GM12878 (cell line): ENCODE data around the gene GMCL2. TPM values are rescaled to one million over a fixed set of nuclear protein-coding genes. Genes with fewer than 3 reads are reported as not detected.
A peak's percentile ranks its signal among the peaks of the same experiment; 100 is the strongest.

Experiments
- ASH2L ChIP-seq: fragments of 300-600, 200-600 bp; sonication (generic); IDR thresholded peaks from 2 replicates; pipeline ENCODE4 v1.6.1; 2017; ENCODE audit warnings: low read depth, mild to moderate bottlenecking, borderline replicate concordance
- CHD1 ChIP-seq: IDR thresholded peaks from 2 replicates; pipeline ENCODE4 v1.6.1; 2012; ENCODE audit warnings: low read depth, low read length, improper control_type of control experiment
- CHD4 ChIP-seq: fragments of 200-600 bp; sonication (generic); IDR thresholded peaks from 2 replicates; pipeline ENCODE4 v1.6.1; 2016; ENCODE audit warnings: mild to moderate bottlenecking
- EP300 ChIP-seq, 2 experiments: fragments of 150-350 bp in 1 of 2; IDR thresholded peaks; 2 replicates each; pipeline ENCODE4 v1.6.1; 2011 to 2012; ENCODE audit warnings: low read depth in 2 of 2, low read length in 2 of 2, borderline replicate concordance in 1 of 2, improper control_type of control experiment in 1 of 2, inconsistent platforms in 1 of 2; ENCODE audit not compliant: control insufficient read depth in 1 of 2
- FOS ChIP-seq: IDR thresholded peaks from 3 replicates; pipeline ENCODE4 v1.6.1; 2011; ENCODE audit warnings: borderline replicate concordance; ENCODE audit not compliant: insufficient read length; ENCODE audit errors: extremely low read depth
- GABPA ChIP-seq: IDR thresholded peaks from 2 replicates; pipeline ENCODE4 v1.6.1; 2014; ENCODE audit warnings: antibody characterized with exemption, low read depth, mild to moderate bottlenecking, inconsistent platforms
- IKZF2 ChIP-seq, 2 experiments: fragments of 450-650 bp; IDR thresholded peaks; 2 replicates each; pipeline ENCODE4 v1.6.1; 2017; ENCODE audit warnings: mild to moderate bottlenecking in 2 of 2, moderate library complexity in 2 of 2
- NFIC ChIP-seq: IDR thresholded peaks from 2 replicates; pipeline ENCODE4 v1.6.1; 2012; ENCODE audit warnings: low read depth, mild to moderate bottlenecking, inconsistent platforms, low read length, moderate library complexity
- NR2F1 ChIP-seq: fragments of 450-650 bp; conservative IDR thresholded peaks from 2 replicates; pipeline ENCODE4 v1.6.1; 2017; ENCODE audit warnings: mild to moderate bottlenecking
- RB1 ChIP-seq: fragments of 450-650 bp; formaldehyde crosslinking; IDR thresholded peaks from 2 replicates; pipeline ENCODE4 v1.6.1; 2017; ENCODE audit warnings: mild to moderate bottlenecking, borderline replicate concordance
- RUNX3 ChIP-seq: IDR thresholded peaks from 2 replicates; pipeline ENCODE4 v1.6.1; 2012; ENCODE audit warnings: low read length, inconsistent platforms
- SMC3 ChIP-seq: IDR thresholded peaks from 2 replicates; pipeline ENCODE4 v1.6.1; 2011; ENCODE audit warnings: low read length, improper control_type of control experiment, borderline replicate concordance
- ZBED1 ChIP-seq: IDR thresholded peaks from 2 replicates; pipeline ENCODE4 v1.6.1; 2016; ENCODE audit warnings: borderline replicate concordance
- ZNF24 ChIP-seq: fragments of 450-650 bp; IDR thresholded peaks from 2 replicates; pipeline ENCODE4 v1.6.1; 2017; ENCODE audit warnings: antibody characterized with exemption, mild to moderate bottlenecking
- ZNF687 ChIP-seq: fragments of 450-650 bp; IDR thresholded peaks from 2 replicates; pipeline ENCODE4 v1.6.1; 2017; ENCODE audit warnings: mild to moderate bottlenecking, moderate library complexity
- ZZZ3 ChIP-seq: IDR thresholded peaks from 2 replicates; pipeline ENCODE4 v1.6.1; 2011; ENCODE audit warnings: low read depth; ENCODE audit not compliant: control insufficient read depth, insufficient read length
- polyA plus RNA-seq, 11 experiments: library from polyadenylated mRNA; depleted of rRNA in 4 of 11; unstranded in 6 of 11; stranded (reverse) in 5 of 11; fragments of >200 nt; fragmentation: Nextera tagmentation in 4 of 11; fragmentation: Illumina TruSeq in 1 of 11; extraction: Ambion mirVana in 4 of 11; extraction: Trizol in 1 of 11; gene quantifications; 1 replicate in 1 of 11; 2 replicates in 10 of 11; pipeline versions ENCODE4 v1.2.1 to v1.2.3, GENCODE V29; 2011 to 2016; ENCODE audit warnings: inconsistent platforms in 2 of 11, missing spikeins in 2 of 11, low read depth in 1 of 11
- total RNA-seq, 4 experiments: library from RNA; depleted of rRNA in 3 of 4; stranded (reverse); fragments of >200 nt in 3 of 4; fragmentation: Illumina TruSeq in 1 of 4; extraction: Trizol in 1 of 4; gene quantifications; 2 replicates each; pipeline versions ENCODE4 v1.2.1 to v1.2.3, GENCODE V29; 2013 to 2021
- TF ChIP-seq, protein P1 (sequence below): IDR thresholded peaks from 2 replicates; pipeline ENCODE4 v1.6.1; 2011; ENCODE audit warnings: borderline replicate concordance, low read depth, mild to moderate bottlenecking, moderate library complexity, mixed read lengths, low read length; ENCODE audit not compliant: insufficient read depth; ENCODE audit errors: extremely low read length
- TF ChIP-seq, protein P2 (sequence below): fragments of 450-650 bp; formaldehyde crosslinking; IDR thresholded peaks from 2 replicates; pipeline ENCODE4 v1.4.0; 2022; ENCODE audit warnings: mild to moderate bottlenecking, moderate library complexity
- TF ChIP-seq, protein P3 (sequence below): fragments of 450-650 bp; IDR thresholded peaks from 2 replicates; pipeline ENCODE4 v1.6.1; 2017; ENCODE audit warnings: antibody characterized with exemption, mild to moderate bottlenecking, moderate library complexity

Gene GMCL2
- total and polyA plus RNA-seq, 10 of the 15 experiments (the other 5 are each of a cell fraction or from before 2014, with no cell fraction given): 0.07 TPM; not detected in 9

DNA sequence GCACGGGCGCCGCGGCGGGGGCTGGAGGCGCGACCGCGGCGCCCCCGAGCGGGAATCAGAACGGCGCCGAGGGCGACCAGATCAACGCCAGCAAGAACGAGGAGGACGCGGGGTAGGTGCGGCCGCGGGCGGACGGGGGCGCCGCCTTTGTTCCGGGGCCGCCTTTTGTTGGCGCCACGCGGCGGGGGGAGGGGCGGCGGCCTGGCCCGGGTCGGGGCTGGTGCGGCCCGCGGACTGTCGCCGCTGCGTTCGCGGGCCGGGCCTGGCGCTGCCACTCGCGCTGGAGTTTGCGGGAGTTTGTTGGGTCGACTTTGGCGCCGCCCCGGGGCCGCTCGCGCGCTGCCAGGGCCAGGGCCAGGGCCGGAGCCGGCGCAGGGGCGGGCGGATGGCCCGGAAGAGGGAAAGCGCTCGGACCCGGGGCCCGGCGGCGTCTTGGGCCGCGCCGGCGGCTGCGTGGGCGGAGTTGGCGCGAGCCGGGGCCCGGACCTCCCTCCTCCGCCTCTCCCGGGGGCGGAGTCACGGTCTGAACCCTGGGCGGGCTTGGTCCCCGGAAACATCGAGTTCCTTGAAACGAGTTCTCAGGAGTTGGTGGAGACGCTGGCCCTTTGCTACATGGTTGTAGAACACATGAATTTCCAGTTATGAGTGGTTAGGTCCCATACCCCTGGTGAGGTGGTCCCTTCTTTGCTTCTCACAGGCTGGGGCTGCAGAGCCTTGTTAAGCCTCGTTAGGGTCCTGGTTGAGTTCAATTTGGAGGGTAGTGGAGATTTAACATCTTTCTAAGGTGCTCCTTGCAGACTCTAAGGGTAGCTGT, 18.0 kb upstream of the GMCL2 start (continued):
- TF ChIP-seq ZNF687 (peak; percentile 24; the same call in 1 of the 2 replicates), CHD1 (no peak), ZBED1 (no peak), SMC3 (no peak), ZZZ3 (no peak), EP300 (IDR thresholded peaks at IDR 0.05; ENCODE audit: borderline replicate concordance in 1 of 2, control insufficient read depth in 1 of 2, low read depth in 2 of 2, low read length in 2 of 2) (no peak), IKZF2 (IDR thresholded peaks at IDR 0.05) (no peak), FOS (no peak), RB1 (peak; percentile 18; the same call in 1 of the 2 replicates), ZNF24 (no peak), NFIC (no peak), GABPA (no peak), NR2F1 (peak; percentile 42; the same call in 1 of the 2 replicates), CHD4 (no peak), ASH2L (no peak), RUNX3 (no peak)
- TF ChIP-seq, protein P1, sequence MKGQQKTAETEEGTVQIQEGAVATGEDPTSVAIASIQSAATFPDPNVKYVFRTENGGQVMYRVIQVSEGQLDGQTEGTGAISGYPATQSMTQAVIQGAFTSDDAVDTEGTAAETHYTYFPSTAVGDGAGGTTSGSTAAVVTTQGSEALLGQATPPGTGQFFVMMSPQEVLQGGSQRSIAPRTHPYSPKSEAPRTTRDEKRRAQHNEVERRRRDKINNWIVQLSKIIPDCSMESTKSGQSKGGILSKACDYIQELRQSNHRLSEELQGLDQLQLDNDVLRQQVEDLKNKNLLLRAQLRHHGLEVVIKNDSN: no peak
- TF ChIP-seq, protein P2, sequence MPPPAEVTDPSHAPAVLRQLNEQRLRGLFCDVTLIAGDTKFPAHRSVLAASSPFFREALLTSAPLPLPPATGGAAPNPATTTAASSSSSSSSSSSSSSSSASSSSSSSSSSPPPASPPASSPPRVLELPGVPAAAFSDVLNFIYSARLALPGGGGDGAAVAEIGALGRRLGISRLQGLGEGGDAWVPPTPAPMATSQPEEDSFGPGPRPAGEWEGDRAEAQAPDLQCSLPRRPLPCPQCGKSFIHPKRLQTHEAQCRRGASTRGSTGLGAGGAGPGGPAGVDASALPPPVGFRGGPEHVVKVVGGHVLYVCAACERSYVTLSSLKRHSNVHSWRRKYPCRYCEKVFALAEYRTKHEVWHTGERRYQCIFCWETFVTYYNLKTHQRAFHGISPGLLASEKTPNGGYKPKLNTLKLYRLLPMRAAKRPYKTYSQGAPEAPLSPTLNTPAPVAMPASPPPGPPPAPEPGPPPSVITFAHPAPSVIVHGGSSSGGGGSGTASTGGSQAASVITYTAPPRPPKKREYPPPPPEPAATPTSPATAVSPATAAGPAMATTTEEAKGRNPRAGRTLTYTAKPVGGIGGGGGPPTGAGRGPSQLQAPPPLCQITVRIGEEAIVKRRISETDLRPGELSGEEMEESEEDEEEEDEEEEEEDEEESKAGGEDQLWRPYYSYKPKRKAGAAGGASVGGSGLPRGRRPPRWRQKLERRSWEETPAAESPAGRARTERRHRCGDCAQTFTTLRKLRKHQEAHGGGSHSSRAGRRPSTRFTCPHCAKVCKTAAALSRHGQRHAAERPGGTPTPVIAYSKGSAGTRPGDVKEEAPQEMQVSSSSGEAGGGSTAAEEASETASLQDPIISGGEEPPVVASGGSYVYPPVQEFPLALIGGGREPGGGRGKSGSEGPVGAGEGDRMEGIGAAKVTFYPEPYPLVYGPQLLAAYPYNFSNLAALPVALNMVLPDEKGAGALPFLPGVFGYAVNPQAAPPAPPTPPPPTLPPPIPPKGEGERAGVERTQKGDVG (CRISPR knock-in tag): no peak
- TF ChIP-seq, protein P3, sequence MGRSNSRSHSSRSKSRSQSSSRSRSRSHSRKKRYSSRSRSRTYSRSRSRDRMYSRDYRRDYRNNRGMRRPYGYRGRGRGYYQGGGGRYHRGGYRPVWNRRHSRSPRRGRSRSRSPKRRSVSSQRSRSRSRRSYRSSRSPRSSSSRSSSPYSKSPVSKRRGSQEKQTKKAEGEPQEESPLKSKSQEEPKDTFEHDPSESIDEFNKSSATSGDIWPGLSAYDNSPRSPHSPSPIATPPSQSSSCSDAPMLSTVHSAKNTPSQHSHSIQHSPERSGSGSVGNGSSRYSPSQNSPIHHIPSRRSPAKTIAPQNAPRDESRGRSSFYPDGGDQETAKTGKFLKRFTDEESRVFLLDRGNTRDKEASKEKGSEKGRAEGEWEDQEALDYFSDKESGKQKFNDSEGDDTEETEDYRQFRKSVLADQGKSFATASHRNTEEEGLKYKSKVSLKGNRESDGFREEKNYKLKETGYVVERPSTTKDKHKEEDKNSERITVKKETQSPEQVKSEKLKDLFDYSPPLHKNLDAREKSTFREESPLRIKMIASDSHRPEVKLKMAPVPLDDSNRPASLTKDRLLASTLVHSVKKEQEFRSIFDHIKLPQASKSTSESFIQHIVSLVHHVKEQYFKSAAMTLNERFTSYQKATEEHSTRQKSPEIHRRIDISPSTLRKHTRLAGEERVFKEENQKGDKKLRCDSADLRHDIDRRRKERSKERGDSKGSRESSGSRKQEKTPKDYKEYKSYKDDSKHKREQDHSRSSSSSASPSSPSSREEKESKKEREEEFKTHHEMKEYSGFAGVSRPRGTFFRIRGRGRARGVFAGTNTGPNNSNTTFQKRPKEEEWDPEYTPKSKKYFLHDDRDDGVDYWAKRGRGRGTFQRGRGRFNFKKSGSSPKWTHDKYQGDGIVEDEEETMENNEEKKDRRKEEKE: no peak
